ENCODE measurements around the gene PIK3R1.

DNA sequence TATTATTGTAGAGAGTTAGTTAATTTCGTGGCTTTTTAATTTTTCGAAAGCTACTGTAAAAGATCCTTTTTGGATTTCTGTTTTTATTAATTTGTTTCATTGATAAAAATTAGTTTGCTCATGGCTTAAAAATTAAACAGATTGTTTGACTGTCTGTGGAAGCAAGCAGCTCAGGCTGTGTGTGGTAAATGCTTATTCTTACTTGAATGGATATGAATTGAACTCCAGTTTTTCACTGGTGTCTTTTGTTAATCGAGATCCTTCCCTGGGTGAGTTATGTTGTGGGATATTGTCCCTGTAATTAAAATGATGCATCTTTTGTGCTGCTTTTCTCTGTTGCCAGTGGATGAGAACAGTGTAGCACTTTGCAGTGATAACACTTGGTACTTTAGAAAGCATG is 75.3 kb downstream of the PIK3R1 start:
- TF ChIP-seq, protein P1, sequence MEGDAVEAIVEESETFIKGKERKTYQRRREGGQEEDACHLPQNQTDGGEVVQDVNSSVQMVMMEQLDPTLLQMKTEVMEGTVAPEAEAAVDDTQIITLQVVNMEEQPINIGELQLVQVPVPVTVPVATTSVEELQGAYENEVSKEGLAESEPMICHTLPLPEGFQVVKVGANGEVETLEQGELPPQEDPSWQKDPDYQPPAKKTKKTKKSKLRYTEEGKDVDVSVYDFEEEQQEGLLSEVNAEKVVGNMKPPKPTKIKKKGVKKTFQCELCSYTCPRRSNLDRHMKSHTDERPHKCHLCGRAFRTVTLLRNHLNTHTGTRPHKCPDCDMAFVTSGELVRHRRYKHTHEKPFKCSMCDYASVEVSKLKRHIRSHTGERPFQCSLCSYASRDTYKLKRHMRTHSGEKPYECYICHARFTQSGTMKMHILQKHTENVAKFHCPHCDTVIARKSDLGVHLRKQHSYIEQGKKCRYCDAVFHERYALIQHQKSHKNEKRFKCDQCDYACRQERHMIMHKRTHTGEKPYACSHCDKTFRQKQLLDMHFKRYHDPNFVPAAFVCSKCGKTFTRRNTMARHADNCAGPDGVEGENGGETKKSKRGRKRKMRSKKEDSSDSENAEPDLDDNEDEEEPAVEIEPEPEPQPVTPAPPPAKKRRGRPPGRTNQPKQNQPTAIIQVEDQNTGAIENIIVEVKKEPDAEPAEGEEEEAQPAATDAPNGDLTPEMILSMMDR (IDR thresholded peaks at IDR 0.05 in 8 of 11, conservative IDR thresholded peaks at IDR 0.05 in 3 of 11), result no peak
- TF ChIP-seq POLR2AphosphoS5 (IDR thresholded peaks at IDR 0.05), result no peak
